Measurements from ENCODE around the gene TTLL5. TPM values are rescaled to one million over a fixed set of nuclear protein-coding genes. Genes with fewer than 3 reads are reported as not detected.

The TTLL5 gene
- polyA plus RNA-seq, 1 of the 3 experiments (the other 2 are of a cell fraction) = 9.6 TPM

DNA sequence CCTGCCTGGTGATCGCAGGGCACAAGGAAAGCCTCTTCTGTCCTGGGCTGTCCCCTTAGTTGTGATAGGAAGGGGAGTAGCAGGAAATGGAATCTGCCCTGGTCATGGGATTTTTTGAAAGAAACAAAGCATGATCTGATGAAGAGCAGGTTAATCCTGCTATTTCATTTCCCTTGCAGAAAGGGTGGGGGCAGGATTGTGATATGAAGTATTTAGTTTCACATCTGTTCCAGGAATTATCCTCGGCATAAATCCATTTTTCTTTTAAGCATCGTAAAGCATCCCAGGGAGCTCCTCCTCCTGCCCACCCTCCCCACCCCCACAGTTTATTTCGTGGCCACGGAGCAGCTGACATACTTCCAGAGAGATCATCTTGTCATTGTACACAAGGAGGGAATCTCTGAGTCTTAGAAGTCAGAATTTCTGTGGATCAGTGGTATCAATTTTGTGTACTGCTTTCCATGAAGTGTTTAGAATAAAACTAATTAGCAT, 267.7 kb downstream of the TTLL5 start:
- POLR2A ChIA-PET = no interaction called here
- no peaks in the 10 kb centered on the region for H3K9me3 ChIP-seq
- no peak overlapping the region for H3K4me3 ChIP-seq (ENCODE audit: low read depth in 2 of 2, low read length in 1 of 2)
- H3K36me3 ChIP-seq (replicated peaks in 1 of 2; ENCODE audit: control insufficient read depth in 1 of 2, insufficient read depth in 2 of 2, low read length in 1 of 2) = peaks cover 0 to 3% of the 10 kb centered on the region in 2 experiments
- H3K27ac ChIP-seq (ENCODE audit: low read depth in 2 of 2, low read length in 1 of 2) = no peak overlapping the region
- H3K27me3 ChIP-seq (ENCODE audit: insufficient read depth) = no peaks in the 10 kb centered on the region
- no peaks in the 10 kb centered on the region for H4K20me1 ChIP-seq (ENCODE audit: insufficient read depth)
- no peak overlapping the region for H3K4me2 ChIP-seq
- no peak overlapping the region for H3K9ac ChIP-seq
- no peak overlapping the region for H2AFZ ChIP-seq (ENCODE audit: low read depth)
- no peaks in the 10 kb centered on the region for H3K79me2 ChIP-seq (ENCODE audit: insufficient read depth)
- 50% methylated on average over 5 of the region's 5 CpGs for WGBS (ENCODE audit: low lambda C conversion rate)
- DNase-seq = peak; percentile 16
- no peaks in the 10 kb centered on the region for H3F3A ChIP-seq (replicated peaks; ENCODE audit: insufficient read depth)
- no peaks in the 10 kb centered on the region for H3K9me2 ChIP-seq
- peaks cover 0 to 10% of the 10 kb centered on the region in 2 experiments; a peak in 2 of 4 replicates for H3K4me1 ChIP-seq (ENCODE audit: control insufficient read depth in 1 of 2, insufficient read depth in 2 of 2, low read depth in 1 of 2, low read length in 1 of 2)
- TF ChIP-seq USF1 (IDR thresholded peaks at IDR 0.05; ENCODE audit: borderline replicate concordance, low read depth) = no peak
- no peak for TF ChIP-seq GATA2 (CRISPR knock-in tag; IDR thresholded peaks at IDR 0.05)
- TF ChIP-seq, protein P1, sequence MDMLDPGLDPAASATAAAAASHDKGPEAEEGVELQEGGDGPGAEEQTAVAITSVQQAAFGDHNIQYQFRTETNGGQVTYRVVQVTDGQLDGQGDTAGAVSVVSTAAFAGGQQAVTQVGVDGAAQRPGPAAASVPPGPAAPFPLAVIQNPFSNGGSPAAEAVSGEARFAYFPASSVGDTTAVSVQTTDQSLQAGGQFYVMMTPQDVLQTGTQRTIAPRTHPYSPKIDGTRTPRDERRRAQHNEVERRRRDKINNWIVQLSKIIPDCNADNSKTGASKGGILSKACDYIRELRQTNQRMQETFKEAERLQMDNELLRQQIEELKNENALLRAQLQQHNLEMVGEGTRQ (IDR thresholded peaks at IDR 0.05; ENCODE audit: borderline replicate concordance, low read depth, low read length) = no peak
- no peak for TF ChIP-seq EZH2phosphoT487 (IDR thresholded peaks at IDR 0.05; ENCODE audit: borderline replicate concordance, low read depth)
- TF ChIP-seq JUND (IDR thresholded peaks at IDR 0.05) = no peak
- TF ChIP-seq, protein P2, sequence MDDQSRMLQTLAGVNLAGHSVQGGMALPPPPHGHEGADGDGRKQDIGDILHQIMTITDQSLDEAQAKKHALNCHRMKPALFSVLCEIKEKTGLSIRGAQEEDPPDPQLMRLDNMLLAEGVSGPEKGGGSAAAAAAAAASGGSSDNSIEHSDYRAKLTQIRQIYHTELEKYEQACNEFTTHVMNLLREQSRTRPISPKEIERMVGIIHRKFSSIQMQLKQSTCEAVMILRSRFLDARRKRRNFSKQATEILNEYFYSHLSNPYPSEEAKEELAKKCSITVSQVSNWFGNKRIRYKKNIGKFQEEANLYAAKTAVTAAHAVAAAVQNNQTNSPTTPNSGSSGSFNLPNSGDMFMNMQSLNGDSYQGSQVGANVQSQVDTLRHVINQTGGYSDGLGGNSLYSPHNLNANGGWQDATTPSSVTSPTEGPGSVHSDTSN (IDR thresholded peaks at IDR 0.05) = no peak
- TF ChIP-seq TEAD4 (IDR thresholded peaks at IDR 0.05; ENCODE audit: borderline replicate concordance, insufficient read depth) = no peak
- TF ChIP-seq GABPA (IDR thresholded peaks at IDR 0.05; ENCODE audit: low read depth) = no peak
- no peak for TF ChIP-seq YY1 (IDR thresholded peaks at IDR 0.05; ENCODE audit: low read depth)
- TF ChIP-seq RAD21 (IDR thresholded peaks at IDR 0.05; ENCODE audit: low read length) = no peak
- TF ChIP-seq TAF1 (IDR thresholded peaks at IDR 0.05; ENCODE audit: borderline replicate concordance, low read depth, low read length) = no peak
- TF ChIP-seq, protein P3, sequence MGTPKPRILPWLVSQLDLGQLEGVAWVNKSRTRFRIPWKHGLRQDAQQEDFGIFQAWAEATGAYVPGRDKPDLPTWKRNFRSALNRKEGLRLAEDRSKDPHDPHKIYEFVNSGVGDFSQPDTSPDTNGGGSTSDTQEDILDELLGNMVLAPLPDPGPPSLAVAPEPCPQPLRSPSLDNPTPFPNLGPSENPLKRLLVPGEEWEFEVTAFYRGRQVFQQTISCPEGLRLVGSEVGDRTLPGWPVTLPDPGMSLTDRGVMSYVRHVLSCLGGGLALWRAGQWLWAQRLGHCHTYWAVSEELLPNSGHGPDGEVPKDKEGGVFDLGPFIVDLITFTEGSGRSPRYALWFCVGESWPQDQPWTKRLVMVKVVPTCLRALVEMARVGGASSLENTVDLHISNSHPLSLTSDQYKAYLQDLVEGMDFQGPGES (IDR thresholded peaks at IDR 0.05; ENCODE audit: low read depth, low read length) = no peak
- TF ChIP-seq, protein P4, sequence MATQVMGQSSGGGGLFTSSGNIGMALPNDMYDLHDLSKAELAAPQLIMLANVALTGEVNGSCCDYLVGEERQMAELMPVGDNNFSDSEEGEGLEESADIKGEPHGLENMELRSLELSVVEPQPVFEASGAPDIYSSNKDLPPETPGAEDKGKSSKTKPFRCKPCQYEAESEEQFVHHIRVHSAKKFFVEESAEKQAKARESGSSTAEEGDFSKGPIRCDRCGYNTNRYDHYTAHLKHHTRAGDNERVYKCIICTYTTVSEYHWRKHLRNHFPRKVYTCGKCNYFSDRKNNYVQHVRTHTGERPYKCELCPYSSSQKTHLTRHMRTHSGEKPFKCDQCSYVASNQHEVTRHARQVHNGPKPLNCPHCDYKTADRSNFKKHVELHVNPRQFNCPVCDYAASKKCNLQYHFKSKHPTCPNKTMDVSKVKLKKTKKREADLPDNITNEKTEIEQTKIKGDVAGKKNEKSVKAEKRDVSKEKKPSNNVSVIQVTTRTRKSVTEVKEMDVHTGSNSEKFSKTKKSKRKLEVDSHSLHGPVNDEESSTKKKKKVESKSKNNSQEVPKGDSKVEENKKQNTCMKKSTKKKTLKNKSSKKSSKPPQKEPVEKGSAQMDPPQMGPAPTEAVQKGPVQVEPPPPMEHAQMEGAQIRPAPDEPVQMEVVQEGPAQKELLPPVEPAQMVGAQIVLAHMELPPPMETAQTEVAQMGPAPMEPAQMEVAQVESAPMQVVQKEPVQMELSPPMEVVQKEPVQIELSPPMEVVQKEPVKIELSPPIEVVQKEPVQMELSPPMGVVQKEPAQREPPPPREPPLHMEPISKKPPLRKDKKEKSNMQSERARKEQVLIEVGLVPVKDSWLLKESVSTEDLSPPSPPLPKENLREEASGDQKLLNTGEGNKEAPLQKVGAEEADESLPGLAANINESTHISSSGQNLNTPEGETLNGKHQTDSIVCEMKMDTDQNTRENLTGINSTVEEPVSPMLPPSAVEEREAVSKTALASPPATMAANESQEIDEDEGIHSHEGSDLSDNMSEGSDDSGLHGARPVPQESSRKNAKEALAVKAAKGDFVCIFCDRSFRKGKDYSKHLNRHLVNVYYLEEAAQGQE (IDR thresholded peaks at IDR 0.05; ENCODE audit: low read depth, low read length) = no peak
- no peak for TF ChIP-seq EP300 (IDR thresholded peaks at IDR 0.05; ENCODE audit: borderline replicate concordance in 1 of 2, low read depth in 1 of 2, low read length in 1 of 2)
- no peak for TF ChIP-seq FOXJ3 (CRISPR knock-in tag; IDR thresholded peaks at IDR 0.05)
- CTCF ChIA-PET = interaction anchor here (1.2 to 1.5 kb wide), 4 partner anchors 21 to 54 kb away, joined by 4 read pairs; no protein-coding TSS in a partner anchor

Measured in SK-N-SH (cell line).